ENCODE results near the gene ELMOD1.

Gene ELMOD1

DNA sequence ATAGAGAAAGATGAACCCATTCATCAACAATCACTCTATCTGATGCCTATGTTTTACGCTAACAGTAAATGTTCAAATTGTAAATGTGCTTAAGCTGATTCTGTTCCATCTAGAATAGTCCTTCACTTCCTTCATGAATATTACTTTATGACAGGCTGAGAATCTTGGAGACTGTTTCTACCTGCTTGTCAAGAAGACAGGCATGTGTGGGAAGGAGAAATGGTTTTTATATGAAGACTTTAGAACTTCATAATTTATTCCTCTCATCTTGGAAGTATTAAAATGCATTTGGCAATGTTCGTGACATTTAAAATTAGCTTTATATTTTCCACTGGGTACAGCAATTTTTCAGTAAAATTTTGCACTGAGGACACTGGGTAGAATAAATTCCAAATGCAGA is 41.0 kb downstream of the ELMOD1 start:
- Histone ChIP-seq H3K4me2 (ENCODE audit: low read length) (no peak overlapping the region), H2AFZ (ENCODE audit: low read depth, low read length) (no peak overlapping the region), H3K4me3 (ENCODE audit: low read length) (no peak overlapping the region), H4K20me1 (ENCODE audit: insufficient read depth, low read length) (no peaks in the 10 kb centered on the region), H3K9me3 (ENCODE audit: insufficient read depth, low read length) (no peaks in the 10 kb centered on the region), H3K27ac (ENCODE audit: low read length) (no peak overlapping the region), H3K9ac (ENCODE audit: low read length) (no peak overlapping the region), H3K36me3 (replicated peaks; ENCODE audit: low read depth, low read length) (no peaks in the 10 kb centered on the region), H3K27me3 (ENCODE audit: low read depth, low read length) (peaks cover 11% of the 10 kb centered on the region; the same call in 1 of the 2 replicates), H3K79me2 (ENCODE audit: low read length) (no peaks in the 10 kb centered on the region), H3K4me1 (ENCODE audit: low read length) (no peaks in the 10 kb centered on the region)
- TF ChIP-seq, protein P1, sequence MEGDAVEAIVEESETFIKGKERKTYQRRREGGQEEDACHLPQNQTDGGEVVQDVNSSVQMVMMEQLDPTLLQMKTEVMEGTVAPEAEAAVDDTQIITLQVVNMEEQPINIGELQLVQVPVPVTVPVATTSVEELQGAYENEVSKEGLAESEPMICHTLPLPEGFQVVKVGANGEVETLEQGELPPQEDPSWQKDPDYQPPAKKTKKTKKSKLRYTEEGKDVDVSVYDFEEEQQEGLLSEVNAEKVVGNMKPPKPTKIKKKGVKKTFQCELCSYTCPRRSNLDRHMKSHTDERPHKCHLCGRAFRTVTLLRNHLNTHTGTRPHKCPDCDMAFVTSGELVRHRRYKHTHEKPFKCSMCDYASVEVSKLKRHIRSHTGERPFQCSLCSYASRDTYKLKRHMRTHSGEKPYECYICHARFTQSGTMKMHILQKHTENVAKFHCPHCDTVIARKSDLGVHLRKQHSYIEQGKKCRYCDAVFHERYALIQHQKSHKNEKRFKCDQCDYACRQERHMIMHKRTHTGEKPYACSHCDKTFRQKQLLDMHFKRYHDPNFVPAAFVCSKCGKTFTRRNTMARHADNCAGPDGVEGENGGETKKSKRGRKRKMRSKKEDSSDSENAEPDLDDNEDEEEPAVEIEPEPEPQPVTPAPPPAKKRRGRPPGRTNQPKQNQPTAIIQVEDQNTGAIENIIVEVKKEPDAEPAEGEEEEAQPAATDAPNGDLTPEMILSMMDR (IDR thresholded peaks at IDR 0.05; ENCODE audit: low read depth, low read length), result no peak

DNA sequence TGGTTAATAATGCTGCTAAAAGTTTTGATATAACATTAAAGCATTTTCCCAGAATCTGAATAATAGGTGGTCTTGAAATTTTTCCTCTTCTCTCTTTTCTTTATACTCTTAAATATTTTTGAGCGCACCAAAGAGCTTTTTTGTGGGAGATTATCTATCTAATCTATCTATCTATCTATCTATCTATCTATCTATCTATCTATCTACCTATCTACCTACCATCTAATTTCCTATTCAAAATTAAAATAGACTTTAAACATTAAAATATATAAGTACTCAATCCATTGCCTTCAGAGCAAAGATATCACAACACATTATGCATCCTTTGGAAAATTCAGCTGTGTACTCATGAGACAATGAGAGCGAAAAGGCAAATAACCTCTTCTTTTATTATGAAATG is 55.8 kb downstream of the ELMOD1 start:
- Histone ChIP-seq H3K4me3 (ENCODE audit: low read length) (no peak overlapping the region), H3K9ac (ENCODE audit: low read length) (no peak overlapping the region), H3K79me2 (ENCODE audit: low read length) (no peaks in the 10 kb centered on the region), H3K9me3 (ENCODE audit: insufficient read depth, low read length) (no peaks in the 10 kb centered on the region), H3K36me3 (replicated peaks; ENCODE audit: low read depth, low read length) (no peaks in the 10 kb centered on the region), H3K27me3 (ENCODE audit: low read depth, low read length) (no peaks in the 10 kb centered on the region), H3K4me2 (ENCODE audit: low read length) (no peak overlapping the region), H3K4me1 (ENCODE audit: low read length) (no peaks in the 10 kb centered on the region), H3K27ac (ENCODE audit: low read length) (no peak overlapping the region), H2AFZ (ENCODE audit: low read depth, low read length) (no peak overlapping the region), H4K20me1 (ENCODE audit: insufficient read depth, low read length) (no peaks in the 10 kb centered on the region)
- TF ChIP-seq EZH2phosphoT487 (IDR thresholded peaks at IDR 0.05; ENCODE audit: low read depth), result no peak
- TF ChIP-seq, protein P1 (IDR thresholded peaks at IDR 0.05; ENCODE audit: low read depth, low read length), result no peak

DNA sequence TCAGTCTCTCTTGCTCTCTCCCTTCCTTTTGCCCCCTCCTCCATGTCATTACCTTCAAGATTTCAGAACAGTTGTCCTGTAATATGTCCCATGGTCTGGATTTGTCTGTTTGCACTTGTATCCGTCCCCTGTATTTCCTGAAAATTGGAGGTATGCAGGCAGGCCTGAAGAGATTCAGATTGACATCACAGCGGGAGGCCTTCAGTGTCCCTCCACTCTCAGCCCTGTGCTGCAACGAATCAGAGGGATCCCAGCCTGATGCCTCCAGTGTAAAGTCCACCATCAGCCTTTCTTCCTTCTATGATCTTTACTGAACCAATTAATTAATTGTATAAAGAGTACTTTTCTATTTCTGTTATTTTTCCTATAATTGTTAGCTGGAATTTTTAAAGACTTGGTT is 57.3 kb downstream of the ELMOD1 start:
- Histone ChIP-seq H3K9me3 (ENCODE audit: insufficient read depth, low read length) (no peaks in the 10 kb centered on the region), H2AFZ (ENCODE audit: low read depth, low read length) (no peak overlapping the region), H3K4me3 (ENCODE audit: low read length) (no peak overlapping the region), H3K27ac (ENCODE audit: low read length) (no peak overlapping the region), H3K79me2 (ENCODE audit: low read length) (no peaks in the 10 kb centered on the region), H3K4me1 (ENCODE audit: low read length) (no peaks in the 10 kb centered on the region), H3K9ac (ENCODE audit: low read length) (no peak overlapping the region), H3K27me3 (ENCODE audit: low read depth, low read length) (no peaks in the 10 kb centered on the region), H3K36me3 (replicated peaks; ENCODE audit: low read depth, low read length) (no peaks in the 10 kb centered on the region), H3K4me2 (ENCODE audit: low read length) (no peak overlapping the region), H4K20me1 (ENCODE audit: insufficient read depth, low read length) (no peaks in the 10 kb centered on the region)
- TF ChIP-seq, protein P1 (IDR thresholded peaks at IDR 0.05; ENCODE audit: low read depth, low read length), result no peak
- TF ChIP-seq EZH2phosphoT487 (IDR thresholded peaks at IDR 0.05; ENCODE audit: low read depth), result no peak

DNA sequence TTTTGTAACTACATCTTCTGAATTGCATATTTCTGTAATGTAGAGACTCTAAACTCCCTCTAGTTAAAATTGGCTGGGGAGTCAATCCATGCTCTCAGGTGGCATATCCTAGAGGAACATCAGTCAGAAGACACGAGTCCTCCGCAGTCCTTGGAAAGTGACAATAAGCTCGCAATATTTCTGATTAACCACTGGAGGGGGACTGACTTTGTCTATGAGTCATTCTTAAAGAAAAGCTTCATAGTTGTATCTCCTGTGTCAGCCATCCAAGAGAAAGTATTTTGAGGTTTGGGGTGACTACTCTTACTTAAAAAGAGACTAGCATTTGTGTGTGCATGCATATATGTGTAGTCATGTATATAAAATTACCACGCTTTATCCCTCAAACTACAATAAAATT is 60.7 kb downstream of the ELMOD1 start:
- H3K36me3 ChIP-seq (replicated peaks; ENCODE audit: low read depth, low read length), result no peaks in the 10 kb centered on the region
- H3K4me2 ChIP-seq (ENCODE audit: low read length), result no peak overlapping the region
- H3K27me3 ChIP-seq (ENCODE audit: low read depth, low read length), result no peaks in the 10 kb centered on the region
- no peak overlapping the region for H3K4me3 ChIP-seq (ENCODE audit: low read length)
- no peak overlapping the region for H3K27ac ChIP-seq (ENCODE audit: low read length)
- TF ChIP-seq, protein P1 (IDR thresholded peaks at IDR 0.05; ENCODE audit: low read depth, low read length), result no peak
- no peak for TF ChIP-seq EZH2phosphoT487 (IDR thresholded peaks at IDR 0.05; ENCODE audit: low read depth)
- no peak overlapping the region for H2AFZ ChIP-seq (ENCODE audit: low read depth, low read length)
- H3K9me3 ChIP-seq (ENCODE audit: insufficient read depth, low read length), result no peaks in the 10 kb centered on the region
- H3K4me1 ChIP-seq (ENCODE audit: low read length), result peaks cover 7% of the 10 kb centered on the region; the same call in 1 of the 2 replicates
- H3K9ac ChIP-seq (ENCODE audit: low read length), result no peak overlapping the region
- H3K79me2 ChIP-seq (ENCODE audit: low read length), result no peaks in the 10 kb centered on the region
- H4K20me1 ChIP-seq (ENCODE audit: insufficient read depth, low read length), result no peaks in the 10 kb centered on the region

Data from OCI-LY3 (cell line).